H9 (cell line): ENCODE data around the gene IER3. TPM values are rescaled to one million over a fixed set of nuclear protein-coding genes. Genes with fewer than 3 reads are reported as not detected.
"Not testable (repeated sequence)": the region's sequence is repeated elsewhere in the genome, so short reads cannot be mapped to it uniquely, and the experiment has no call there.

Experiments used
- DNase-seq: peaks from one replicate; pipeline ENCODE4 v3.0.0-alpha.2; 2017
- H2AFZ ChIP-seq: one replicate; pipeline ENCODE4 v1.6.1; 2013; ENCODE audit warnings: mild to moderate bottlenecking, low read length, control low read depth, moderate library complexity
- H2AK5ac ChIP-seq: 2 replicates; pipeline ENCODE4 v1.6.1; 2013; ENCODE audit warnings: low read length, control low read depth, mixed read lengths; ENCODE audit not compliant: insufficient read length
- H2BK120ac ChIP-seq: one replicate; pipeline ENCODE4 v1.6.1; 2013; ENCODE audit warnings: low read depth, mild to moderate bottlenecking, low read length, control low read depth, inconsistent platforms; ENCODE audit not compliant: poor library complexity, severe bottlenecking
- H2BK12ac ChIP-seq: 2 replicates; pipeline ENCODE4 v1.6.1; 2013; ENCODE audit warnings: low read length, control low read depth, mixed read lengths, low read depth; ENCODE audit not compliant: insufficient read length
- H2BK15ac ChIP-seq: 2 replicates; pipeline ENCODE4 v1.6.1; 2013; ENCODE audit warnings: low read depth, low read length, control low read depth
- H2BK20ac ChIP-seq: one replicate; pipeline ENCODE4 v1.6.1; 2013; ENCODE audit warnings: low read depth, mild to moderate bottlenecking, low read length, control low read depth, inconsistent platforms; ENCODE audit not compliant: poor library complexity, severe bottlenecking
- H2BK5ac ChIP-seq: 2 replicates; pipeline ENCODE4 v1.6.1; 2013; ENCODE audit warnings: low read length, control low read depth, mixed read lengths; ENCODE audit not compliant: insufficient read length
- H3K14ac ChIP-seq: 2 replicates; pipeline ENCODE4 v1.6.1; 2013; ENCODE audit warnings: low read length, control low read depth; ENCODE audit not compliant: insufficient read depth
- H3K18ac ChIP-seq: 2 replicates; pipeline ENCODE4 v1.6.1; 2013; ENCODE audit warnings: low read depth, mild to moderate bottlenecking, mixed read lengths, low read length, control low read depth; ENCODE audit not compliant: insufficient read length
- H3K23ac ChIP-seq: 2 replicates; pipeline ENCODE4 v1.6.1; 2013; ENCODE audit warnings: low read length, control low read depth, mixed read lengths, low read depth; ENCODE audit not compliant: insufficient read length
- H3K23me2 ChIP-seq: 2 replicates; pipeline ENCODE4 v1.6.1; 2013; ENCODE audit warnings: low read depth, mild to moderate bottlenecking, mixed read lengths, low read length, control low read depth; ENCODE audit not compliant: insufficient read length, poor library complexity, severe bottlenecking
- H3K27ac ChIP-seq: 2 replicates; pipeline ENCODE4 v1.5.1; 2013; ENCODE audit warnings: low read length, control low read depth, mixed read lengths, low read depth; ENCODE audit not compliant: insufficient read length
- H3K27me3 ChIP-seq: 2 replicates; pipeline ENCODE4 v1.6.1; 2013; ENCODE audit warnings: low read length, control low read depth, inconsistent platforms; ENCODE audit not compliant: insufficient read depth
- H3K4ac ChIP-seq: 2 replicates; pipeline ENCODE4 v1.6.1; 2013; ENCODE audit warnings: low read depth, mild to moderate bottlenecking, control low read depth, inconsistent platforms, low read length, moderate library complexity
- H3K4me1 ChIP-seq: 2 replicates; pipeline ENCODE4 v1.6.1; 2013; ENCODE audit warnings: low read length, control low read depth, inconsistent platforms; ENCODE audit not compliant: insufficient read depth
- H3K4me2 ChIP-seq: 2 replicates; pipeline ENCODE4 v1.6.1; 2013; ENCODE audit warnings: low read length, control low read depth, mixed read lengths; ENCODE audit not compliant: insufficient read length, insufficient read depth
- H3K56ac ChIP-seq: 2 replicates; pipeline ENCODE4 v1.6.1; 2013; ENCODE audit warnings: low read depth, mild to moderate bottlenecking, mixed read lengths, low read length, control low read depth; ENCODE audit not compliant: insufficient read length
- H3K79me1 ChIP-seq: 2 replicates; pipeline ENCODE4 v1.6.1; 2013; ENCODE audit warnings: low read depth, mild to moderate bottlenecking, moderate library complexity, low read length, control low read depth, inconsistent platforms; ENCODE audit not compliant: insufficient read depth, poor library complexity, severe bottlenecking
- H3K79me2 ChIP-seq: 2 replicates; pipeline ENCODE4 v1.6.1; 2013; ENCODE audit warnings: low read length, control low read depth, inconsistent platforms; ENCODE audit not compliant: insufficient read depth
- H3K9ac ChIP-seq: 2 replicates; pipeline ENCODE4 v1.6.1; 2013; ENCODE audit warnings: low read length, control low read depth, mixed read lengths; ENCODE audit not compliant: insufficient read length; ENCODE audit errors: extremely low read depth
- H3K9me3 ChIP-seq: one replicate; pipeline ENCODE4 v1.6.1; 2013; ENCODE audit warnings: low read depth, low read length, inconsistent platforms; ENCODE audit not compliant: control insufficient read depth
- H3T11ph ChIP-seq: one replicate; pipeline ENCODE4 v1.6.1; 2013; ENCODE audit warnings: mild to moderate bottlenecking, low read length, control low read depth, inconsistent platforms
- H4K20me1 ChIP-seq: one replicate; pipeline ENCODE4 v1.6.1; 2013; ENCODE audit not compliant: control insufficient read depth, insufficient read length, insufficient read depth
- H4K5ac ChIP-seq: 2 replicates; pipeline ENCODE4 v1.6.1; 2013; ENCODE audit warnings: low read depth, mild to moderate bottlenecking, mixed read lengths, low read length, control low read depth; ENCODE audit not compliant: insufficient read length
- H4K8ac ChIP-seq: replicated peaks from 2 replicates; pipeline ENCODE4 v1.6.1; 2013; ENCODE audit warnings: low read length, control low read depth, mixed read lengths, low read depth; ENCODE audit not compliant: insufficient read length
- H4K91ac ChIP-seq: 2 replicates; pipeline ENCODE4 v1.6.1; 2013; ENCODE audit warnings: low read depth, mild to moderate bottlenecking, moderate library complexity, mixed read lengths, low read length, control low read depth; ENCODE audit not compliant: insufficient read length
- H3K27ac Mint-ChIP-seq, 3 experiments: 2 replicates in 2 of 3; 3 replicates in 1 of 3; pipeline ENCODE4 v1.8.0; 2020 to 2021; ENCODE audit warnings: mixed read lengths in 3 of 3, mild to moderate bottlenecking in 1 of 3, moderate library complexity in 1 of 3
- H3K27me3 Mint-ChIP-seq: 2 replicates; pipeline ENCODE4 v1.8.0; 2021; ENCODE audit warnings: low read depth, mild to moderate bottlenecking, moderate library complexity, mixed read lengths
- H3K36me3 Mint-ChIP-seq, 3 experiments: 2 replicates in 2 of 3; 3 replicates in 1 of 3; pipeline ENCODE4 v1.8.0; 2020 to 2021; ENCODE audit warnings: low read depth in 3 of 3, mixed read lengths in 3 of 3; ENCODE audit not compliant: insufficient read depth in 1 of 3
- H3K4me1 Mint-ChIP-seq, 2 experiments: 2 replicates each; pipeline ENCODE4 v1.8.0; 2020; ENCODE audit warnings: mixed read lengths in 2 of 2
- H3K4me3 Mint-ChIP-seq, 2 experiments: 2 replicates in 1 of 2; 3 replicates in 1 of 2; pipeline ENCODE4 v1.8.0; 2020 to 2021; ENCODE audit warnings: mild to moderate bottlenecking in 2 of 2, mixed read lengths in 2 of 2, moderate library complexity in 1 of 2
- H3K9me3 Mint-ChIP-seq, 2 experiments: 2 replicates in 1 of 2; 3 replicates in 1 of 2; pipeline ENCODE4 v1.8.0; 2020; ENCODE audit warnings: mild to moderate bottlenecking in 2 of 2, mixed read lengths in 2 of 2, moderate library complexity in 1 of 2
- WGBS: extraction: QIAGEN DNeasy Blood & Tissue Kit; methylation state at CpG from one replicate; pipeline ENCODE4 v1.1.7; 2013; ENCODE audit warnings: missing lambda C conversion rate, low lambda C conversion rate, mixed read lengths; ENCODE audit not compliant: insufficient read length; ENCODE audit errors: extremely low coverage; 5-methylcytosine and 5-hydroxymethylcytosine counted together
- total RNA-seq: library from RNA; stranded (reverse); gene quantifications from 2 replicates; pipeline ENCODE4 v1.2.1, GENCODE V29; 2021
- TF ChIP-seq, protein P1 (sequence below): fragments of 200-600 bp; sonication (generic); conservative IDR thresholded peaks from 3 replicates; pipeline ENCODE4 v1.8.0; 2021; ENCODE audit warnings: antibody characterized with exemption, mild to moderate bottlenecking

IER3 gene
- total RNA-seq, 1 experiment from 2014 or later: 43.5 TPM

GRCh38 chr6:30766461-30767157, 22.3 kb upstream of the IER3 start:
- H2BK12ac ChIP-seq: peak overlapping the region; percentile 97
- H3K4me1 Mint-ChIP-seq: peaks cover 64 to 71% of the 10 kb centered on the region in 2 experiments
- H2BK15ac ChIP-seq: peak overlapping the region; percentile 83; the same call in 1 of the 2 replicates
- peak overlapping the region; percentile 97 for H4K91ac ChIP-seq
- peak overlapping the region in 2 of 3 experiments; percentile 74 to 95; a peak in 5 of 7 replicates for H3K27ac Mint-ChIP-seq
- peak overlapping the region; percentile 88 for H3K56ac ChIP-seq
- H4K20me1 ChIP-seq: no peaks in the 10 kb centered on the region
- no peak overlapping the region for H2BK120ac ChIP-seq
- peak overlapping the region; percentile 29 for H2BK20ac ChIP-seq
- H3K36me3 Mint-ChIP-seq: no peaks in the 10 kb centered on the region; a peak in 1 of 7 replicates
- H3K27me3 ChIP-seq: no peaks in the 10 kb centered on the region
- no peaks in the 10 kb centered on the region for H3K9me3 Mint-ChIP-seq
- peak overlapping the region in 1 of 2 experiments; percentile 2; a peak in 1 of 5 replicates for H3K4me3 Mint-ChIP-seq
- H3T11ph ChIP-seq: peak overlapping the region; percentile 75
- H3K79me1 ChIP-seq: no peaks in the 10 kb centered on the region
- H3K23me2 ChIP-seq: no peaks in the 10 kb centered on the region
- no peaks in the 10 kb centered on the region; the same call in 1 of the 2 replicates for H3K27me3 Mint-ChIP-seq
- H2BK5ac ChIP-seq: peak overlapping the region; percentile 77
- no peaks in the 10 kb centered on the region for H3K79me2 ChIP-seq
- peak overlapping the region; percentile 54 for H2AK5ac ChIP-seq
- no peak for DNase-seq
- peak overlapping the region; percentile 53 for H3K9ac ChIP-seq
- no peak overlapping the region for H2AFZ ChIP-seq
- no CpG with 5 or more reads among the region's 6 CpGs for WGBS
- H4K5ac ChIP-seq: peak overlapping the region; percentile 83
- peaks cover 30% of the 10 kb centered on the region; the same call in 1 of the 2 replicates for H3K4me1 ChIP-seq
- TF ChIP-seq, protein P1, sequence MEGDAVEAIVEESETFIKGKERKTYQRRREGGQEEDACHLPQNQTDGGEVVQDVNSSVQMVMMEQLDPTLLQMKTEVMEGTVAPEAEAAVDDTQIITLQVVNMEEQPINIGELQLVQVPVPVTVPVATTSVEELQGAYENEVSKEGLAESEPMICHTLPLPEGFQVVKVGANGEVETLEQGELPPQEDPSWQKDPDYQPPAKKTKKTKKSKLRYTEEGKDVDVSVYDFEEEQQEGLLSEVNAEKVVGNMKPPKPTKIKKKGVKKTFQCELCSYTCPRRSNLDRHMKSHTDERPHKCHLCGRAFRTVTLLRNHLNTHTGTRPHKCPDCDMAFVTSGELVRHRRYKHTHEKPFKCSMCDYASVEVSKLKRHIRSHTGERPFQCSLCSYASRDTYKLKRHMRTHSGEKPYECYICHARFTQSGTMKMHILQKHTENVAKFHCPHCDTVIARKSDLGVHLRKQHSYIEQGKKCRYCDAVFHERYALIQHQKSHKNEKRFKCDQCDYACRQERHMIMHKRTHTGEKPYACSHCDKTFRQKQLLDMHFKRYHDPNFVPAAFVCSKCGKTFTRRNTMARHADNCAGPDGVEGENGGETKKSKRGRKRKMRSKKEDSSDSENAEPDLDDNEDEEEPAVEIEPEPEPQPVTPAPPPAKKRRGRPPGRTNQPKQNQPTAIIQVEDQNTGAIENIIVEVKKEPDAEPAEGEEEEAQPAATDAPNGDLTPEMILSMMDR: no peak
- peak overlapping the region; percentile 77 for H3K14ac ChIP-seq
- no peak overlapping the region for H3K4me2 ChIP-seq
- peak overlapping the region; percentile 77 for H3K27ac ChIP-seq
- H3K18ac ChIP-seq: peak overlapping the region; percentile 66
- no peak overlapping the region for H3K23ac ChIP-seq
- H4K8ac ChIP-seq: no peak overlapping the region
- peak overlapping the region; percentile 90 for H3K4ac ChIP-seq
- no peaks in the 10 kb centered on the region for H3K9me3 ChIP-seq

- Mint-ChIP-seq H3K4me1 (peaks cover 73 to 77% of the 10 kb centered on the region in 2 experiments), H3K4me3 (peak overlapping the region; percentile 49 to 61; a peak in 2 of 5 replicates)
Measured at GRCh38 chr6:30765495-30765894, 21.1 kb upstream of the IER3 start.

More at GRCh38 chr6:30765495-30765894, 21.1 kb upstream of the IER3 start:
- H3K79me1 ChIP-seq, H2BK5ac ChIP-seq, H2AFZ ChIP-seq, H3K4me2 ChIP-seq, H2BK20ac ChIP-seq, H3K27me3 Mint-ChIP-seq, H4K5ac ChIP-seq, H2BK15ac ChIP-seq, H3K9ac ChIP-seq, H4K20me1 ChIP-seq, H3K9me3 ChIP-seq, H3K79me2 ChIP-seq, H3K23me2 ChIP-seq, H3K4ac ChIP-seq, H4K91ac ChIP-seq, H2AK5ac ChIP-seq, H2BK12ac ChIP-seq, H4K8ac ChIP-seq, H2BK120ac ChIP-seq, H3T11ph ChIP-seq, H3K23ac ChIP-seq, H3K9me3 Mint-ChIP-seq, H3K18ac ChIP-seq, H3K56ac ChIP-seq, H3K14ac ChIP-seq, H3K36me3 Mint-ChIP-seq, H3K27me3 ChIP-seq: not testable (repeated sequence)
- peak; percentile 41 for DNase-seq
- peaks cover 32% of the 10 kb centered on the region; the same call in 1 of the 2 replicates for H3K4me1 ChIP-seq
- peak overlapping the region; percentile 47 to 98 (median 58) for H3K27ac Mint-ChIP-seq
- no CpG with 5 or more reads among the region's 1 CpG for WGBS
- H3K27ac ChIP-seq: peak overlapping the region; percentile 60
